Measurements from ENCODE around the gene KDM1A.

KDM1A gene

GRCh38 chr1:23062271-23062670 is 43.0 kb downstream of the KDM1A start:
- Histone ChIP-seq H3K4me1 (ENCODE audit: insufficient read depth, low read length) (no peaks in the 10 kb centered on the region), H3K36me3 (ENCODE audit: insufficient read depth, low read length) (peaks cover 91% of the 10 kb centered on the region), H3K4me3 (ENCODE audit: low read length) (no peak overlapping the region), H3K27me3 (ENCODE audit: insufficient read depth, low read length) (no peaks in the 10 kb centered on the region), H2AFZ (ENCODE audit: low read depth, low read length) (no peak overlapping the region), H3K9me3 (ENCODE audit: low read length) (no peaks in the 10 kb centered on the region)

GRCh38 chr1:23065385-23065784 is 46.1 kb downstream of the KDM1A start:
- Histone ChIP-seq H3K27me3 (ENCODE audit: insufficient read depth, low read length) (no peaks in the 10 kb centered on the region), H3K36me3 (ENCODE audit: insufficient read depth, low read length) (peaks cover 87% of the 10 kb centered on the region), H3K4me3 (ENCODE audit: low read length) (no peak overlapping the region), H3K4me1 (ENCODE audit: insufficient read depth, low read length) (no peaks in the 10 kb centered on the region), H3K9me3 (ENCODE audit: low read length) (no peaks in the 10 kb centered on the region), H2AFZ (ENCODE audit: low read depth, low read length) (no peak overlapping the region)

GRCh38 chr1:23066075-23066474 is 46.8 kb downstream of the KDM1A start:
- Histone ChIP-seq H3K36me3 (ENCODE audit: insufficient read depth, low read length) (peaks cover 86% of the 10 kb centered on the region), H2AFZ (ENCODE audit: low read depth, low read length) (no peak overlapping the region)

GRCh38 chr1:23069149-23069548 is 49.9 kb downstream of the KDM1A start:
- peaks cover 88% of the 10 kb centered on the region for H3K36me3 ChIP-seq (ENCODE audit: insufficient read depth, low read length)
- H3K4me3 ChIP-seq (ENCODE audit: low read length): no peak overlapping the region
- no peaks in the 10 kb centered on the region for H3K9me3 ChIP-seq (ENCODE audit: low read length)
- H3K4me1 ChIP-seq (ENCODE audit: insufficient read depth, low read length): no peaks in the 10 kb centered on the region
- no peaks in the 10 kb centered on the region for H3K27me3 ChIP-seq (ENCODE audit: insufficient read depth, low read length)
- no peak overlapping the region for H2AFZ ChIP-seq (ENCODE audit: low read depth, low read length)

More at GRCh38 chr1:23066075-23066474, 46.8 kb downstream of the KDM1A start:
- Histone ChIP-seq H3K4me1 (ENCODE audit: insufficient read depth, low read length) (no peaks in the 10 kb centered on the region), H3K27me3 (ENCODE audit: insufficient read depth, low read length) (no peaks in the 10 kb centered on the region), H3K9me3 (ENCODE audit: low read length) (no peaks in the 10 kb centered on the region), H3K4me3 (ENCODE audit: low read length) (no peak overlapping the region)

GRCh38 chr1:23069675-23070074 is 50.4 kb downstream of the KDM1A start:
- Histone ChIP-seq H3K9me3 (ENCODE audit: low read length) (no peaks in the 10 kb centered on the region), H3K4me3 (ENCODE audit: low read length) (no peak overlapping the region), H3K36me3 (ENCODE audit: insufficient read depth, low read length) (peaks cover 88% of the 10 kb centered on the region), H3K4me1 (ENCODE audit: insufficient read depth, low read length) (no peaks in the 10 kb centered on the region), H2AFZ (ENCODE audit: low read depth, low read length) (no peak overlapping the region), H3K27me3 (ENCODE audit: insufficient read depth, low read length) (no peaks in the 10 kb centered on the region)

GRCh38 chr1:23074012-23074411 is 54.7 kb downstream of the KDM1A start:
- no peaks in the 10 kb centered on the region for H3K9me3 ChIP-seq (ENCODE audit: low read length)
- H3K4me3 ChIP-seq (ENCODE audit: low read length): no peak overlapping the region
- H2AFZ ChIP-seq (ENCODE audit: low read depth, low read length): no peak overlapping the region
- no peaks in the 10 kb centered on the region for H3K27me3 ChIP-seq (ENCODE audit: insufficient read depth, low read length)
- no peaks in the 10 kb centered on the region for H3K4me1 ChIP-seq (ENCODE audit: insufficient read depth, low read length)
- H3K36me3 ChIP-seq (ENCODE audit: insufficient read depth, low read length): peaks cover 85% of the 10 kb centered on the region

- Histone ChIP-seq H3K4me3 (ENCODE audit: low read length) (no peak overlapping the region), H3K27me3 (ENCODE audit: insufficient read depth, low read length) (no peaks in the 10 kb centered on the region), H3K36me3 (ENCODE audit: insufficient read depth, low read length) (peaks cover 91% of the 10 kb centered on the region), H3K4me1 (ENCODE audit: insufficient read depth, low read length) (no peaks in the 10 kb centered on the region), H3K9me3 (ENCODE audit: low read length) (no peaks in the 10 kb centered on the region), H2AFZ (ENCODE audit: low read depth, low read length) (no peak overlapping the region)
Observed at GRCh38 chr1:23079025-23079424, 59.8 kb downstream of the KDM1A start.

- H3K4me1 ChIP-seq (ENCODE audit: insufficient read depth, low read length): no peaks in the 10 kb centered on the region
- H3K4me3 ChIP-seq (ENCODE audit: low read length): no peak overlapping the region
- peaks cover 95% of the 10 kb centered on the region for H3K36me3 ChIP-seq (ENCODE audit: insufficient read depth, low read length)
Observed at GRCh38 chr1:23080885-23081284, 61.6 kb downstream of the KDM1A start.

GRCh38 chr1:23081376-23081775 is 62.1 kb downstream of the KDM1A start:
- Histone ChIP-seq H2AFZ (ENCODE audit: low read depth, low read length) (no peak overlapping the region), H3K4me1 (ENCODE audit: insufficient read depth, low read length) (no peaks in the 10 kb centered on the region), H3K9me3 (ENCODE audit: low read length) (no peaks in the 10 kb centered on the region), H3K36me3 (ENCODE audit: insufficient read depth, low read length) (peaks cover 99% of the 10 kb centered on the region), H3K4me3 (ENCODE audit: low read length) (no peak overlapping the region), H3K27me3 (ENCODE audit: insufficient read depth, low read length) (no peaks in the 10 kb centered on the region)

More at GRCh38 chr1:23080885-23081284, 61.6 kb downstream of the KDM1A start:
- no peaks in the 10 kb centered on the region for H3K27me3 ChIP-seq (ENCODE audit: insufficient read depth, low read length)
- no peak overlapping the region for H2AFZ ChIP-seq (ENCODE audit: low read depth, low read length)
- H3K9me3 ChIP-seq (ENCODE audit: low read length): no peaks in the 10 kb centered on the region

GRCh38 chr1:23083714-23084480 is 64.6 kb downstream of the KDM1A start:
- no peak overlapping the region for H2AFZ ChIP-seq (ENCODE audit: low read depth, low read length)
- no peaks in the 10 kb centered on the region for H3K9me3 ChIP-seq (ENCODE audit: low read length)
- peaks cover 99% of the 10 kb centered on the region for H3K36me3 ChIP-seq (ENCODE audit: insufficient read depth, low read length)
- no peaks in the 10 kb centered on the region for H3K27me3 ChIP-seq (ENCODE audit: insufficient read depth, low read length)
- no peaks in the 10 kb centered on the region for H3K4me1 ChIP-seq (ENCODE audit: insufficient read depth, low read length)
- no peak overlapping the region for H3K4me3 ChIP-seq (ENCODE audit: low read length)

GRCh38 chr1:23084880-23085279 is 65.6 kb downstream of the KDM1A start:
- H3K27me3 ChIP-seq (ENCODE audit: insufficient read depth, low read length): no peaks in the 10 kb centered on the region
- H3K9me3 ChIP-seq (ENCODE audit: low read length): no peaks in the 10 kb centered on the region
- H2AFZ ChIP-seq (ENCODE audit: low read depth, low read length): no peak overlapping the region
- H3K4me1 ChIP-seq (ENCODE audit: insufficient read depth, low read length): no peaks in the 10 kb centered on the region
- peaks cover 94% of the 10 kb centered on the region for H3K36me3 ChIP-seq (ENCODE audit: insufficient read depth, low read length)
- H3K4me3 ChIP-seq (ENCODE audit: low read length): no peak overlapping the region

- Histone ChIP-seq H3K27me3 (ENCODE audit: insufficient read depth, low read length) (no peaks in the 10 kb centered on the region), H3K4me3 (ENCODE audit: low read length) (no peak overlapping the region), H3K36me3 (ENCODE audit: insufficient read depth, low read length) (peaks cover 88% of the 10 kb centered on the region), H3K4me1 (ENCODE audit: insufficient read depth, low read length) (no peaks in the 10 kb centered on the region), H3K9me3 (ENCODE audit: low read length) (no peaks in the 10 kb centered on the region), H2AFZ (ENCODE audit: low read depth, low read length) (no peak overlapping the region)
Observed at GRCh38 chr1:23085696-23086095, 66.4 kb downstream of the KDM1A start.

GRCh38 chr1:23088027-23088426 is 68.8 kb downstream of the KDM1A start:
- Histone ChIP-seq H3K27me3 (ENCODE audit: insufficient read depth, low read length) (no peaks in the 10 kb centered on the region), H3K4me1 (ENCODE audit: insufficient read depth, low read length) (no peaks in the 10 kb centered on the region), H3K4me3 (ENCODE audit: low read length) (no peak overlapping the region), H3K9me3 (ENCODE audit: low read length) (no peaks in the 10 kb centered on the region), H2AFZ (ENCODE audit: low read depth, low read length) (no peak overlapping the region), H3K36me3 (ENCODE audit: insufficient read depth, low read length) (peaks cover 87% of the 10 kb centered on the region)

- peaks cover 85% of the 10 kb centered on the region for H3K36me3 ChIP-seq (ENCODE audit: insufficient read depth, low read length)
Observed at GRCh38 chr1:23090056-23090455, 70.8 kb downstream of the KDM1A start.

More at GRCh38 chr1:23090056-23090455, 70.8 kb downstream of the KDM1A start:
- H3K9me3 ChIP-seq (ENCODE audit: low read length): no peaks in the 10 kb centered on the region
- no peaks in the 10 kb centered on the region for H3K4me1 ChIP-seq (ENCODE audit: insufficient read depth, low read length)
- no peaks in the 10 kb centered on the region for H3K27me3 ChIP-seq (ENCODE audit: insufficient read depth, low read length)
- no peak overlapping the region for H2AFZ ChIP-seq (ENCODE audit: low read depth, low read length)
- no peak overlapping the region for H3K4me3 ChIP-seq (ENCODE audit: low read length)
